Measurements from ENCODE around the gene NEBL. TPM values are rescaled to one million over a fixed set of nuclear protein-coding genes. Genes with fewer than 3 reads are reported as not detected.
A peak's percentile ranks its signal among the peaks of the same experiment; 100 is the strongest.

NEBL gene
- total and polyA plus RNA-seq, 9 of the 15 experiments (the other 6 are each of a cell fraction or from before 2014, with no cell fraction given): 0.82 to 14.6 (median 9.8) TPM

GRCh38 chr10:20858292-20859124 is 38.6 kb downstream of the NEBL start:
- ATAC-seq: peak; percentile 68
- Histone ChIP-seq H3K9ac (ENCODE audit: insufficient read depth in 1 of 2, low read depth in 2 of 2, low read length in 2 of 2) (no peak overlapping the region), H3K36me3 (ENCODE audit: control insufficient read depth, insufficient read depth, low read length) (no peaks in the 10 kb centered on the region), H3K27me3 (ENCODE audit: control insufficient read depth in 2 of 2, insufficient read depth in 2 of 2, low read length in 2 of 2) (no peaks in the 10 kb centered on the region), H3K9me3 (replicated peaks; ENCODE audit: control insufficient read depth, insufficient read depth, low read depth, low read length) (no peaks in the 10 kb centered on the region), H3K9me1 (ENCODE audit: control insufficient read depth, insufficient read depth, low read length) (no peaks in the 10 kb centered on the region), H3K4me2 (ENCODE audit: insufficient read depth, low read length) (no peak overlapping the region), H2AFZ (ENCODE audit: low read depth, low read length) (no peak overlapping the region), H3K79me2 (ENCODE audit: control insufficient read depth, insufficient read depth, low read length) (no peaks in the 10 kb centered on the region), H3K4me1 (replicated peaks in 1 of 2; ENCODE audit: control insufficient read depth in 2 of 2, insufficient read depth in 2 of 2, low read length in 2 of 2) (no peaks in the 10 kb centered on the region), H4K20me1 (replicated peaks; ENCODE audit: control insufficient read depth, insufficient read depth, low read length) (no peaks in the 10 kb centered on the region), H3K4me3 (no peak overlapping the region), H3K27ac (ENCODE audit: extremely low read depth, low read depth, low read length) (no peak overlapping the region)
- BruUV-seq (replicated peaks): no TSS peak
- WGBS (ENCODE audit: insufficient coverage, low coverage, missing lambda C conversion rate): 2% methylated on average over 2 of the region's 2 CpGs
- CTCF ChIA-PET (ENCODE audit: low intra/inter-chr PET ratio): interaction anchor here (2.4 kb wide), 1 partner anchor 411 kb away, joined by 21 read pairs; no protein-coding TSS in a partner anchor
- intact Hi-C loops (cut with micrococcal nuclease) (loop anchor here (1.0 to 5.0 kb wide), 2 partner anchors 219 to 412 kb away; no protein-coding TSS in a partner anchor), in situ Hi-C loops (cut with MboI) (no loop called here)
- POLR2A ChIA-PET: no interaction called here
- DNase-seq (ENCODE audit: extremely low read depth in 1 of 4, low spot score in 3 of 4): peak in 1 of 4 experiments; percentile 33
- FAIRE-seq: peak; percentile 64
- TF ChIP-seq SIX5 (IDR thresholded peaks at IDR 0.05; ENCODE audit: borderline replicate concordance in 1 of 2, insufficient read depth in 1 of 2, low read depth in 1 of 2, low read length in 2 of 2) (no peak), CBX2 (IDR thresholded peaks at IDR 0.05; ENCODE audit: insufficient read depth, low read length, poor library complexity, severe bottlenecking) (no peak), ARNT (IDR thresholded peaks at IDR 0.05) (no peak), ZNF143 (CRISPR knock-in tag; IDR thresholded peaks at IDR 0.05) (no peak), ZNF282 (CRISPR knock-in tag; IDR thresholded peaks at IDR 0.05) (no peak), FOXP1 (CRISPR knock-in tag; IDR thresholded peaks at IDR 0.05) (no peak), BRD4 (IDR thresholded peaks at IDR 0.05) (no peak), CBFA2T2 (conservative IDR thresholded peaks at IDR 0.05) (no peak), ZSCAN29 (IDR thresholded peaks at IDR 0.05) (no peak), ZBTB7A (IDR thresholded peaks at IDR 0.05; ENCODE audit: borderline replicate concordance, control insufficient read depth, low read depth, low read length) (no peak), KDM2B (CRISPR knock-in tag; IDR thresholded peaks at IDR 0.05) (no peak), BCOR (IDR thresholded peaks at IDR 0.05) (peak; percentile 50; the same call in 1 of the 2 replicates)
- TF ChIP-seq, protein P1, sequence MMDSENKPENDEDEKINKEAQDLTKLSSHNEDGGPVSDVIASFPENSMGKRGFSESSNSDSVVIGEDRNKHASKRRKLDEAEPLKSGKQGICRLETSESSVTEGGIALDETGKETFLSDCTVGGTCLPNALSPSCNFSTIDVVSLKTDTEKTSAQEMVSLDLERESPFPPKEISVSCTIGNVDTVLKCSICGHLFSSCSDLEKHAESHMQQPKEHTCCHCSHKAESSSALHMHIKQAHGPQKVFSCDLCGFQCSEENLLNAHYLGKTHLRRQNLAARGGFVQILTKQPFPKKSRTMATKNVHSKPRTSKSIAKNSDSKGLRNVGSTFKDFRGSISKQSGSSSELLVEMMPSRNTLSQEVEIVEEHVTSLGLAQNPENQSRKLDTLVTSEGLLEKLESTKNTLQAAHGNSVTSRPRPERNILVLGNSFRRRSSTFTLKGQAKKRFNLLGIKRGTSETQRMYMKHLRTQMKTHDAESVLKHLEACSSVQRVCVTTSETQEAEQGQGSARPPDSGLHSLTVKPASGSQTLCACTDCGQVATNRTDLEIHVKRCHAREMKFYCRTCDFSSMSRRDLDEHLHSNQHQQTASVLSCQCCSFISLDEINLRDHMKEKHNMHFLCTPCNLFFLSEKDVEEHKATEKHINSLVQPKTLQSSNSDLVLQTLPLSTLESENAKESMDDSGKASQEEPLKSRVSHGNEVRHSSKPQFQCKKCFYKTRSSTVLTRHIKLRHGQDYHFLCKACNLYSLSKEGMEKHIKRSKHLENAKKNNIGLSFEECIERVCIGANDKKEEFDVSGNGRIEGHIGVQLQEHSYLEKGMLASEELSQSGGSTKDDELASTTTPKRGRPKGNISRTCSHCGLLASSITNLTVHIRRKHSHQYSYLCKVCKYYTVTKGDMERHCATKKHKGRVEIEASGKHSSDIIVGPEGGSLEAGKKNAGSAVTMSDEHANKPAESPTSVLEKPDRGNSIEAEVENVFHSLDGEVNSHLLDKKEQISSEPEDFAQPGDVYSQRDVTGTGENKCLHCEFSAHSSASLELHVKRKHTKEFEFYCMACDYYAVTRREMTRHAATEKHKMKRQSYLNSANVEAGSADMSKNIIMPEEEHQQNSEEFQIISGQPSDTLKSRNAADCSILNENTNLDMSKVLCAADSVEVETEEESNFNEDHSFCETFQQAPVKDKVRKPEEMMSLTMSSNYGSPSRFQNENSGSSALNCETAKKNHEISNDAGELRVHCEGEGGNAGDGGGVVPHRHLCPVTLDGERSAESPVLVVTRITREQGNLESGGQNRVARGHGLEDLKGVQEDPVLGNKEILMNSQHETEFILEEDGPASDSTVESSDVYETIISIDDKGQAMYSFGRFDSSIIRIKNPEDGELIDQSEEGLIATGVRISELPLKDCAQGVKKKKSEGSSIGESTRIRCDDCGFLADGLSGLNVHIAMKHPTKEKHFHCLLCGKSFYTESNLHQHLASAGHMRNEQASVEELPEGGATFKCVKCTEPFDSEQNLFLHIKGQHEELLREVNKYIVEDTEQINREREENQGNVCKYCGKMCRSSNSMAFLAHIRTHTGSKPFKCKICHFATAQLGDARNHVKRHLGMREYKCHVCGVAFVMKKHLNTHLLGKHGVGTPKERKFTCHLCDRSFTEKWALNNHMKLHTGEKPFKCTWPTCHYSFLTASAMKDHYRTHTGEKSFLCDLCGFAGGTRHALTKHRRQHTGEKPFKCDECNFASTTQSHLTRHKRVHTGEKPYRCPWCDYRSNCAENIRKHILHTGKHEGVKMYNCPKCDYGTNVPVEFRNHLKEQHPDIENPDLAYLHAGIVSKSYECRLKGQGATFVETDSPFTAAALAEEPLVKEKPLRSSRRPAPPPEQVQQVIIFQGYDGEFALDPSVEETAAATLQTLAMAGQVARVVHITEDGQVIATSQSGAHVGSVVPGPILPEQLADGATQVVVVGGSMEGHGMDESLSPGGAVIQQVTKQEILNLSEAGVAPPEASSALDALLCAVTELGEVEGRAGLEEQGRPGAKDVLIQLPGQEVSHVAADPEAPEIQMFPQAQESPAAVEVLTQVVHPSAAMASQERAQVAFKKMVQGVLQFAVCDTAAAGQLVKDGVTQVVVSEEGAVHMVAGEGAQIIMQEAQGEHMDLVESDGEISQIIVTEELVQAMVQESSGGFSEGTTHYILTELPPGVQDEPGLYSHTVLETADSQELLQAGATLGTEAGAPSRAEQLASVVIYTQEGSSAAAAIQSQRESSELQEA (IDR thresholded peaks at IDR 0.05; ENCODE audit: low read depth): no peak
- TF ChIP-seq, protein P2, sequence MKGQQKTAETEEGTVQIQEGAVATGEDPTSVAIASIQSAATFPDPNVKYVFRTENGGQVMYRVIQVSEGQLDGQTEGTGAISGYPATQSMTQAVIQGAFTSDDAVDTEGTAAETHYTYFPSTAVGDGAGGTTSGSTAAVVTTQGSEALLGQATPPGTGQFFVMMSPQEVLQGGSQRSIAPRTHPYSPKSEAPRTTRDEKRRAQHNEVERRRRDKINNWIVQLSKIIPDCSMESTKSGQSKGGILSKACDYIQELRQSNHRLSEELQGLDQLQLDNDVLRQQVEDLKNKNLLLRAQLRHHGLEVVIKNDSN (CRISPR knock-in tag; IDR thresholded peaks at IDR 0.05): no peak
